Ovary (tissue), 3 donors: ENCODE data around the gene LVRN.

Source experiments
- CTCF ChIP-seq, 3 donors: fragments of 450-650 bp in 2 of 3; fragments of 200-600 bp in 1 of 3; IDR thresholded peaks; one replicate each; pipeline versions ENCODE4 v1.5.1 to v1.8.0; 2016 to 2022; ENCODE audit warnings: antibody characterized with exemption in 3 of 3, mild to moderate bottlenecking in 1 of 3
- EP300 ChIP-seq: sonication (generic); formaldehyde crosslinking; IDR thresholded peaks from one replicate; pipeline ENCODE4 v1.6.1; 2017; ENCODE audit warnings: antibody characterized with exemption
- POLR2A ChIP-seq: fragments of 450-650 bp; IDR thresholded peaks from one replicate; pipeline ENCODE4 v1.6.1; 2017; ENCODE audit warnings: antibody characterized with exemption, mild to moderate bottlenecking, moderate library complexity
- donor health status: DM: no; HTN: no; CAD: no.

GRCh38 chr5:116025866-116026265 lies 63.6 kb downstream of the LVRN start:
- TF ChIP-seq CTCF (IDR thresholded peaks at IDR 0.05), result no peak
- no peak for TF ChIP-seq EP300
- TF ChIP-seq POLR2A, result no peak
